K562 (cell line): ENCODE results near the gene CD164L2. TPM values are rescaled to one million over a fixed set of nuclear protein-coding genes. Genes with fewer than 3 reads are reported as not detected.
A peak's percentile ranks its signal among the peaks of the same experiment; 100 is the strongest.

ENCODE experiments used
- ATAC-seq: fragments of 200-7000 bp; cut with Tn5 transposase; 3 replicates; pipeline ENCODE4 v1.9.1; 2020; ENCODE audit warnings: moderate library complexity
- BruUV-seq: library from RNA; stranded (reverse); fragments of 400-500 nt; replicated peaks from 2 replicates; lab custom pipeline; 2021; lab: Mats Ljungman, UMichigan
- CTCF ChIA-PET: fragments of 300-600 bp; formaldehyde crosslinking; extraction: SDS; loops from one replicate; lab custom pipeline; 2021; ENCODE audit warnings: low intra/inter-chr PET ratio; lab: Yijun Ruan, JAX
- POLR2A ChIA-PET: fragments of 300-600, 350-650 bp; sonication (Branson Sonifier 250); formaldehyde crosslinking; extraction: SDS; loops from one replicate; lab custom pipeline; 2021; ENCODE audit warnings: antibody characterized with exemption, inconsistent platforms; lab: Yijun Ruan, JAX
- DNase-seq, 4 experiments: peaks; one replicate each; pipeline versions ENCODE4 v3.0.0 to v3.0.0-alpha.2; 2011 to 2018; ENCODE audit warnings: low spot score in 3 of 4, mixed read lengths in 3 of 4; ENCODE audit errors: extremely low read depth in 1 of 4
- FAIRE-seq: peaks from 2 replicates; lab custom pipeline; 2011; peaks lifted over from hg19 to GRCh38; lab: Jason Lieb, UNC
- H2AFZ ChIP-seq: 2 replicates; pipeline ENCODE4 v1.6.0; 2011; ENCODE audit warnings: low read depth, low read length, control low read depth, inconsistent platforms
- H3K27ac ChIP-seq: fragments of 200-600 bp; 3 replicates; pipeline ENCODE4 v1.8.0; 2011; ENCODE audit warnings: low read depth, mild to moderate bottlenecking, control low read depth, inconsistent platforms, low read length, moderate library complexity, mixed read lengths; ENCODE audit errors: extremely low read depth
- H3K27me3 ChIP-seq, 2 experiments: fragments of 300-600 bp in 1 of 2; 2 replicates in 1 of 2; 3 replicates in 1 of 2; pipeline versions ENCODE4 v1.6.0 to v1.8.0; 2011; ENCODE audit warnings: inconsistent platforms in 2 of 2, low read length in 2 of 2, mild to moderate bottlenecking in 1 of 2, mixed read lengths in 1 of 2, moderate library complexity in 1 of 2; ENCODE audit not compliant: control insufficient read depth in 2 of 2, insufficient read depth in 2 of 2
- H3K36me3 ChIP-seq: fragments of 300-600 bp; 3 replicates; pipeline ENCODE4 v1.8.0; 2011; ENCODE audit warnings: mild to moderate bottlenecking, low read length, inconsistent platforms; ENCODE audit not compliant: control insufficient read depth, insufficient read depth
- H3K4me1 ChIP-seq, 2 experiments: fragments of 200-600 bp in 1 of 2; replicated peaks in 1 of 2; 2 replicates in 1 of 2; 3 replicates in 1 of 2; pipeline versions ENCODE4 v1.5.1 to v1.8.0; 2011; ENCODE audit warnings: inconsistent platforms in 2 of 2, low read length in 2 of 2, mild to moderate bottlenecking in 1 of 2, mixed read lengths in 1 of 2, moderate library complexity in 1 of 2; ENCODE audit not compliant: control insufficient read depth in 2 of 2, insufficient read depth in 2 of 2
- H3K4me2 ChIP-seq: 2 replicates; pipeline ENCODE4 v1.6.1; 2011; ENCODE audit warnings: low read length, control low read depth, inconsistent platforms, mixed read lengths; ENCODE audit not compliant: insufficient read depth
- H3K4me3 ChIP-seq: fragments of 200-600 bp; sonication (generic), shearing (Covaris generic); 2 replicates; pipeline ENCODE4 v1.5.1; 2016; ENCODE audit warnings: control low read depth, inconsistent platforms
- H3K79me2 ChIP-seq: fragments of 200-600 bp; 3 replicates; pipeline ENCODE4 v1.8.0; 2011; ENCODE audit warnings: low read length, inconsistent platforms; ENCODE audit not compliant: control insufficient read depth, insufficient read depth
- H3K9ac ChIP-seq, 2 experiments: 2 replicates each; pipeline versions ENCODE4 v1.6.0 to v1.6.1; 2011; ENCODE audit warnings: low read depth in 2 of 2, low read length in 2 of 2, control low read depth in 1 of 2, inconsistent platforms in 1 of 2, mild to moderate bottlenecking in 1 of 2, mixed read lengths in 1 of 2; ENCODE audit not compliant: insufficient read depth in 1 of 2
- H3K9me1 ChIP-seq: one replicate; pipeline ENCODE4 v1.6.0; 2011; ENCODE audit warnings: inconsistent platforms, mild to moderate bottlenecking, low read length, moderate library complexity; ENCODE audit not compliant: control insufficient read depth, insufficient read depth
- H3K9me3 ChIP-seq: replicated peaks from 2 replicates; pipeline ENCODE4 v1.5.1; 2011; ENCODE audit warnings: low read depth, low read length, inconsistent platforms; ENCODE audit not compliant: control insufficient read depth, insufficient read depth
- H4K20me1 ChIP-seq: replicated peaks from 2 replicates; pipeline ENCODE4 v1.6.1; 2011; ENCODE audit warnings: low read length, inconsistent platforms, mixed read lengths; ENCODE audit not compliant: control insufficient read depth, insufficient read depth
- CCAR2 ChIP-seq: fragments of 200-400 bp; formaldehyde crosslinking; IDR thresholded peaks from 2 replicates; pipeline ENCODE4 v1.6.1; 2017; ENCODE audit warnings: mild to moderate bottlenecking, low read depth, low read length
- CCNT2 ChIP-seq: IDR thresholded peaks from 2 replicates; pipeline ENCODE4 v1.6.1; 2011; ENCODE audit warnings: borderline replicate concordance, low read depth, mild to moderate bottlenecking, moderate library complexity, mixed read lengths, low read length; ENCODE audit not compliant: insufficient read length; ENCODE audit errors: extremely low read depth
- CTBP1 ChIP-seq: fragments of 450-650 bp; IDR thresholded peaks from 2 replicates; pipeline ENCODE4 v1.6.1; 2016; ENCODE audit warnings: borderline replicate concordance
- EGR1 ChIP-seq: fragments of 450-650 bp; conservative IDR thresholded peaks from 2 replicates; pipeline ENCODE4 v1.6.1; 2017; ENCODE audit warnings: mild to moderate bottlenecking
- MAFF ChIP-seq: IDR thresholded peaks from 2 replicates; pipeline ENCODE4 v1.6.1; 2012; ENCODE audit warnings: low read length, improper control_type of control experiment
- NFE2 ChIP-seq: IDR thresholded peaks from 2 replicates; pipeline ENCODE4 v1.6.1; 2014; ENCODE audit warnings: antibody characterized with exemption, low read depth
- NR3C1 ChIP-seq: sonication (generic); formaldehyde crosslinking; IDR thresholded peaks from 2 replicates; pipeline ENCODE4 v1.8.1; 2022; ENCODE audit warnings: missing genetic modification reagents
- RBM25 ChIP-seq: fragments of 200-400 bp; formaldehyde crosslinking; IDR thresholded peaks from 2 replicates; pipeline ENCODE4 v1.6.1; 2018; ENCODE audit warnings: low read length, low read depth, moderate library complexity; ENCODE audit not compliant: severe bottlenecking
- SREBF1 ChIP-seq: fragments of 150-350 bp; IDR thresholded peaks from 2 replicates; pipeline ENCODE4 v1.6.1; 2014; ENCODE audit warnings: antibody characterized with exemption, low read depth, low read length, borderline replicate concordance
- TCF3 ChIP-seq: sonication (generic); formaldehyde crosslinking; IDR thresholded peaks from 2 replicates; pipeline ENCODE4 v1.4.0; 2020; ENCODE audit warnings: mild to moderate bottlenecking, missing genetic modification reagents
- U2AF2 ChIP-seq: fragments of 200-400 bp; formaldehyde crosslinking; optimal IDR thresholded peaks from 2 replicates; pipeline ENCODE3; 2017; ENCODE audit warnings: low read depth, mild to moderate bottlenecking, low read length
- WHSC1 ChIP-seq: IDR thresholded peaks from one replicate; pipeline ENCODE4 v1.6.1; 2012; ENCODE audit warnings: low read length, control low read depth, inconsistent platforms
- ZBED1 ChIP-seq: IDR thresholded peaks from 2 replicates; pipeline ENCODE4 v1.6.1; 2014
- ZEB2 ChIP-seq: fragments of 450-650 bp; IDR thresholded peaks from 2 replicates; pipeline ENCODE4 v1.6.1; 2016
- ZNF431 ChIP-seq: sonication (generic); formaldehyde crosslinking; IDR thresholded peaks from 2 replicates; pipeline ENCODE4 v1.8.0; 2022; ENCODE audit warnings: mild to moderate bottlenecking, missing genetic modification reagents
- WGBS: fragments of 100-300 bp; shearing (Covaris generic); methylation state at CpG from one replicate; pipeline ENCODE4 v1.1.6; 2016; ENCODE audit warnings: low coverage, mixed read lengths; ENCODE audit not compliant: insufficient coverage; ENCODE audit errors: missing lambda C conversion rate; 5-methylcytosine and 5-hydroxymethylcytosine counted together
- in situ Hi-C: fragments of 300-500 bp; cut with MboI; formaldehyde crosslinking; loops from 4 replicates; pipeline ENCODE4 v1.15.0; 2018; ENCODE audit warnings: inconsistent platforms, mixed read lengths
- intact Hi-C: fragments of 100-400 bp; cut with micrococcal nuclease; formaldehyde crosslinking; loops from 2 replicates; pipeline ENCODE4 v1.14.2; 2022
- polyA plus RNA-seq, 8 experiments: library from polyadenylated mRNA; depleted of rRNA in 4 of 8; stranded (reverse) in 5 of 8; unstranded in 3 of 8; fragments of >200 nt; fragmentation: Nextera tagmentation in 2 of 8; fragmentation: Illumina TruSeq in 1 of 8; extraction: Ambion mirVana in 2 of 8; extraction: Trizol in 1 of 8; gene quantifications; 2 replicates each; pipeline versions ENCODE4 v1.2.1 to v1.2.3, GENCODE V29; 2011 to 2014; ENCODE audit warnings: inconsistent platforms in 1 of 8, missing spikeins in 1 of 8
- total RNA-seq, 7 experiments: library from RNA; depleted of rRNA in 6 of 7; stranded (reverse); fragments of >200 nt in 6 of 7; fragmentation: Illumina TruSeq in 2 of 7; extraction: Trizol in 2 of 7; gene quantifications; 2 replicates each; pipeline versions ENCODE4 v1.2.1 to v1.2.3, GENCODE V29; 2011 to 2021; ENCODE audit warnings: low replicate concordance in 1 of 7
- TF ChIP-seq, protein P1 (sequence below), 2 experiments: fragments of 450-650 bp; IDR thresholded peaks; 2 replicates each; pipeline ENCODE4 v1.6.1; 2016
- TF ChIP-seq, protein P2 (sequence below): sonication (generic); formaldehyde crosslinking; IDR thresholded peaks from 2 replicates; pipeline ENCODE4 v1.9.0; 2022; ENCODE audit warnings: mild to moderate bottlenecking, missing genetic modification reagents
- TF ChIP-seq, protein P3 (sequence below): fragments of 450-650 bp; formaldehyde crosslinking; IDR thresholded peaks from 2 replicates; pipeline ENCODE4 v1.4.0; 2022; ENCODE audit warnings: mild to moderate bottlenecking, moderate library complexity
- TF ChIP-seq, protein P4 (sequence below), 2 experiments: fragments of 250-450 bp in 1 of 2; fragments of 450-650 bp in 1 of 2; sonication (Bioruptor Pico) in 1 of 2; IDR thresholded peaks; 2 replicates each; pipeline versions ENCODE4 v1.6.1 to v1.8.0; 2016 to 2021; ENCODE audit warnings: mild to moderate bottlenecking in 2 of 2, moderate library complexity in 2 of 2, missing compliant biosample characterization in 1 of 2, missing genetic modification characterization in 1 of 2

Gene CD164L2
- total and polyA plus RNA-seq, 9 of the 15 experiments (the other 6 are each of a cell fraction or from before 2014, with no cell fraction given) = 0.08 to 0.92 (median 0.38) TPM; not detected in 1

DNA sequence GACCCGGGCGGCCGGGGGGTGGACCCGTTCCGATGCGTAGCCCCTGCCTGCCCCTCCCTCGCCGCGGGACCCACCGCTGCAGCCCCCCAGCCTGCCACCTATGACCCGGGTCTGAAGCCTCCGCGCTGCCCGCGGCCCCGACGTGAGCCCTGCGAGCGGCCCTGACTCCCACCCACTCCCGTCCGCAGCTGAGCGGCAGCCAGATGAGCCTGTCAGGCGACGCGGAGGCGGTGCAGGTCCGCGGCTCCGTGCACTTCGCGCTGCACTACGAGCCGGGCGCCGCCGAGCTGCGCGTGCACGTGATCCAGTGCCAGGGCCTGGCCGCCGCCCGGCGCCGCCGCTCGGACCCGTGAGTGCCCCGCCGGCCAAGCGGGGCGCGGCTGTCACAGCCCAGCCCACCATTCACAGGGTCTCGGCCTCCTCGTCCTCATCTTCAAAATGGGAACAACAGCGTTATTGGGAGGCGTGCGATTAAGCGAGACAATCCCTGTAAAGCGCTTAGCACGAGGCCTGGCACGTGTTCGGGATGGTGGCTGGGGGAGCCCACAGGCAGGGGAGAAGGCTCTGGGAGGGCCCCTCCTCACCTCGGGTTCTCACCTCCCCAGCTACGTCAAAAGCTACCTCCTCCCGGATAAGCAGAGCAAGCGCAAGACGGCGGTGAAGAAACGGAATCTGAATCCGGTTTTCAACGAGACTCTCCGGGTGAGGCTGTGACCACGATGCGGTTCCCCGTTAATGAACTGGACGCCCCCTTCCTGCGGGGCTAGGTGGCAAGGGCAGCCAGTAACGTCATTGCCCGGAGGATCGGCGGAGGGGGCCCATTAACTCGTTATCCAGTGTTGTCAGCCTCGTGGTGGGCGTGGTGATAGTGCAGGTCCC is 33.1 kb downstream of the CD164L2 start:
- no peaks in the 10 kb centered on the region for H4K20me1 ChIP-seq
- H3K9me3 ChIP-seq = no peaks in the 10 kb centered on the region
- peak overlapping the region; percentile 96 for H2AFZ ChIP-seq
- CTCF ChIA-PET = no interaction called here
- DNase-seq (no peak), FAIRE-seq (peak; percentile 6), ATAC-seq (peak; percentile 10)
- H3K4me2 ChIP-seq = peak overlapping the region; percentile 61; the same call in 1 of the 2 replicates
- no TSS peak for BruUV-seq
- H3K27ac ChIP-seq = no peak overlapping the region
- no peaks in the 10 kb centered on the region for H3K27me3 ChIP-seq
- H3K36me3 ChIP-seq = no peaks in the 10 kb centered on the region
- POLR2A ChIA-PET = interaction anchor here (0.9 to 4.4 kb wide), 9 partner anchors 8 to 23 kb away, joined by 3 to 19 read pairs (median 8); partner anchors contain the start of genes MAP3K6 and SYTL1
- H3K79me2 ChIP-seq = no peaks in the 10 kb centered on the region
- no peak overlapping the region for H3K4me3 ChIP-seq
- intact Hi-C loops = no loop called here
- in situ Hi-C loops = no loop called here
- peak overlapping the region in 1 of 2 experiments; percentile 90; a peak in 2 of 4 replicates for H3K9ac ChIP-seq
- peaks cover 15 to 52% of the 10 kb centered on the region in 2 experiments; a peak in 4 of 5 replicates for H3K4me1 ChIP-seq
- WGBS = 82% methylated on average over 47 of the region's 84 CpGs
- no peaks in the 10 kb centered on the region for H3K9me1 ChIP-seq
- TF ChIP-seq EGR1 (0 out of 2 replicates have a peak, but pooled peaks have one; percentile 2), NR3C1 (CRISPR knock-in tag) (no peak), ZBED1 (no peak), NFE2 (no peak), U2AF2 (no peak), WHSC1 (no peak), ZNF431 (peak; percentile 35; the same call in 1 of the 2 replicates), TCF3 (no peak), RBM25 (no peak), CTBP1 (no peak), SREBF1 (no peak), ZEB2 (no peak), MAFF (no peak), CCNT2 (peak; percentile 1), CCAR2 (no peak)
- TF ChIP-seq, protein P1, sequence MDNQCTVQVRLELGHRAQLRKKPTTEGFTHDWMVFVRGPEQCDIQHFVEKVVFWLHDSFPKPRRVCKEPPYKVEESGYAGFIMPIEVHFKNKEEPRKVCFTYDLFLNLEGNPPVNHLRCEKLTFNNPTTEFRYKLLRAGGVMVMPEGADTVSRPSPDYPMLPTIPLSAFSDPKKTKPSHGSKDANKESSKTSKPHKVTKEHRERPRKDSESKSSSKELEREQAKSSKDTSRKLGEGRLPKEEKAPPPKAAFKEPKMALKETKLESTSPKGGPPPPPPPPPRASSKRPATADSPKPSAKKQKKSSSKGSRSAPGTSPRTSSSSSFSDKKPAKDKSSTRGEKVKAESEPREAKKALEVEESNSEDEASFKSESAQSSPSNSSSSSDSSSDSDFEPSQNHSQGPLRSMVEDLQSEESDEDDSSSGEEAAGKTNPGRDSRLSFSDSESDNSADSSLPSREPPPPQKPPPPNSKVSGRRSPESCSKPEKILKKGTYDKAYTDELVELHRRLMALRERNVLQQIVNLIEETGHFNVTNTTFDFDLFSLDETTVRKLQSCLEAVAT (IDR thresholded peaks at IDR 0.05) = 0 out of 4 replicates have a peak, but pooled peaks of 1 of the 2 experiments have one; percentile 41
- TF ChIP-seq, protein P2, sequence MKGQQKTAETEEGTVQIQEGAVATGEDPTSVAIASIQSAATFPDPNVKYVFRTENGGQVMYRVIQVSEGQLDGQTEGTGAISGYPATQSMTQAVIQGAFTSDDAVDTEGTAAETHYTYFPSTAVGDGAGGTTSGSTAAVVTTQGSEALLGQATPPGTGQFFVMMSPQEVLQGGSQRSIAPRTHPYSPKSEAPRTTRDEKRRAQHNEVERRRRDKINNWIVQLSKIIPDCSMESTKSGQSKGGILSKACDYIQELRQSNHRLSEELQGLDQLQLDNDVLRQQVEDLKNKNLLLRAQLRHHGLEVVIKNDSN = no peak
- TF ChIP-seq, protein P3, sequence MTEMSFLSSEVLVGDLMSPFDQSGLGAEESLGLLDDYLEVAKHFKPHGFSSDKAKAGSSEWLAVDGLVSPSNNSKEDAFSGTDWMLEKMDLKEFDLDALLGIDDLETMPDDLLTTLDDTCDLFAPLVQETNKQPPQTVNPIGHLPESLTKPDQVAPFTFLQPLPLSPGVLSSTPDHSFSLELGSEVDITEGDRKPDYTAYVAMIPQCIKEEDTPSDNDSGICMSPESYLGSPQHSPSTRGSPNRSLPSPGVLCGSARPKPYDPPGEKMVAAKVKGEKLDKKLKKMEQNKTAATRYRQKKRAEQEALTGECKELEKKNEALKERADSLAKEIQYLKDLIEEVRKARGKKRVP (CRISPR knock-in tag) = no peak
- TF ChIP-seq, protein P4, sequence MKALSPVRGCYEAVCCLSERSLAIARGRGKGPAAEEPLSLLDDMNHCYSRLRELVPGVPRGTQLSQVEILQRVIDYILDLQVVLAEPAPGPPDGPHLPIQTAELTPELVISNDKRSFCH (CRISPR knock-in tag; IDR thresholded peaks at IDR 0.05) = no peak
- TF ChIP-seq, protein P4 (tag; IDR thresholded peaks at IDR 0.05) = no peak
